Gastroesophageal sphincter (tissue), 4 donors: ENCODE measurements around the gene CD36. TPM values are rescaled to one million over a fixed set of nuclear protein-coding genes. Genes with fewer than 3 reads are reported as not detected.

ENCODE experiments used
- ATAC-seq: fragments of 150-250 bp; one replicate; pipeline ENCODE4 v1.9.1; 2016; ENCODE audit warnings: mild to moderate bottlenecking, moderate library complexity
- H3K27ac ChIP-seq, 4 donors: fragments of 200-600 bp; sonication (generic) in 3 of 4; 1 replicate in 3 of 4; 2 replicates in 1 of 4; pipeline ENCODE4 v1.5.1; 2016 to 2019
- H3K27me3 ChIP-seq: fragments of 200-600 bp; sonication (generic); one replicate; pipeline ENCODE4 v1.5.1; 2019
- H3K36me3 ChIP-seq, 2 donors: fragments of 200-600 bp; sonication (generic); one replicate each; pipeline ENCODE4 v1.5.1; 2019; ENCODE audit warnings: control low read depth in 1 of 2
- H3K4me1 ChIP-seq, 3 donors: fragments of 200-600 bp; sonication (generic); 1 replicate in 2 of 3; 2 replicates in 1 of 3; pipeline ENCODE4 v1.5.1; 2016 to 2019; ENCODE audit warnings: control low read depth in 2 of 3
- H3K4me3 ChIP-seq, 2 donors: fragments of 200-600 bp; sonication (generic); one replicate each; pipeline ENCODE4 v1.5.1; 2019; ENCODE audit warnings: mild to moderate bottlenecking in 1 of 2, moderate library complexity in 1 of 2
- H3K9me3 ChIP-seq, 3 donors: fragments of 200-600 bp; sonication (generic); one replicate each; pipeline ENCODE4 v1.5.1; 2017 to 2019; ENCODE audit warnings: control low read depth in 2 of 3
- EP300 ChIP-seq: sonication (generic); formaldehyde crosslinking; IDR thresholded peaks from one replicate; pipeline ENCODE4 v1.6.1; 2017; ENCODE audit warnings: antibody characterized with exemption, mild to moderate bottlenecking
- POLR2A ChIP-seq, 2 donors: fragments of 450-650 bp; IDR thresholded peaks; one replicate each; pipeline ENCODE4 v1.6.1; 2017; ENCODE audit warnings: antibody characterized with exemption in 2 of 2, mild to moderate bottlenecking in 2 of 2, moderate library complexity in 1 of 2
- POLR2AphosphoS5 ChIP-seq: sonication (generic); formaldehyde crosslinking; IDR thresholded peaks from one replicate; pipeline ENCODE4 v1.6.1; 2017; ENCODE audit warnings: antibody characterized with exemption
- WGBS, 2 donors: methylation state at CpG; one replicate each; pipeline ENCODE4 v1.1.5; 2018; ENCODE audit warnings: low coverage in 1 of 2; 5-methylcytosine and 5-hydroxymethylcytosine counted together
- total RNA-seq, 4 donors: library from RNA; depleted of rRNA; stranded (reverse); fragments of >200 nt; gene quantifications; one replicate each; pipeline ENCODE4 v1.1.0, GENCODE V29; 2016
- TF ChIP-seq, protein P1 (sequence below), 4 experiments: fragments of 200-600 bp in 2 of 4; fragments of 450-650 bp in 2 of 4; sonication (generic) in 1 of 4; IDR thresholded peaks; one replicate each; pipeline ENCODE4 v1.5.1; 2017 to 2019; ENCODE audit warnings: antibody characterized with exemption in 4 of 4, mild to moderate bottlenecking in 2 of 4, moderate library complexity in 2 of 4

The CD36 gene
- total RNA-seq, 4 donors from 2014 or later, result 52.9 to 284 (median 81.2) TPM

DNA sequence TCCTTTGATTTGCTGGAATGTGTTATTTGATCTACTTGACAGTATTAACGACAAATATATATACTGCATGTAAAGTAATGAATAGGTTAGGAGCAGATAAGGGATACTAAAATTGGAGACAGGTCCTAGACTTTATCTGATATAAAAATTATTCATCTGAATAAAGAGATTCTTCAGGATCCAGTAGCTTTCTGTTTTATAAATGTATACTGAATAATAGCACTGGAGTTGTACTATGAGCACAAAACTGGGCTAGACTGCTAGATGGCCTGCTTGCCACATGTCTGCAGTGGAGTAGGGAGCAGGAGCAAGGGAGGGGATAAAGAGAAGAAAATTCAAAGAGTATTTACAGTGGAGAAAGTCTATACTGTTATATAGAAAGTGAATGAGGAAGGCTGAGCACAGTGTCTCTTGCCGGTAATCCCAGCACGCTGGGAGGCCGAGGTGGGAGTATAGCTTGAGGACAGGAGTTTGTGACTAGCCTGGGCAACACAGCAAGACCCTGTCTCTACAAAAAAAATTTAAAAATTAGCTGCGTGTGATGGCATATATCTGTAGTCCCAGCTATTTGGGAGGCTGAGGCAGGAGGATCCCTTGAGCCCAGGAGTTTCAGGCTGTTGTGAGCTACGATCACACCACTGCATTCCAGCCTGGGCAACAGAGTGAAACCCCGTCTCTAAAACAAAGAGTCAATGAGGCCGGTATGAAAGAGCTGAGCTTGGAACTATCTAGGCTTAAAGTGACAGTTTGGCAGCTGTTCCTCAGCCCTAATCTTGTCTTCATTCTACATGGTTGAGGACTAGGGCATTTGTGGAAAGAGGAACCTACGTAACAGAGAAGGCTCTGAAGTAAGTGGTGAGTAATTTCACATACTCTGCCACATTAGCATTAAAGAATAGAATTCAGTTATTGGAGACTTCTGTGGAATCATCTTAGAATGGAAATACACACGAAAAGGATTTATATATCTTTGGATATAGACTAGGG lies 41.8 kb downstream of the CD36 start:
- WGBS, 2 donors, result 59 to 73% methylated on average over 7 to 8 of the region's 10 CpGs
- ATAC-seq, result no peak
- TF ChIP-seq EP300, result no peak
- no peak for TF ChIP-seq POLR2AphosphoS5
- no peak for TF ChIP-seq POLR2A (IDR thresholded peaks at IDR 0.05)
- TF ChIP-seq, protein P1, sequence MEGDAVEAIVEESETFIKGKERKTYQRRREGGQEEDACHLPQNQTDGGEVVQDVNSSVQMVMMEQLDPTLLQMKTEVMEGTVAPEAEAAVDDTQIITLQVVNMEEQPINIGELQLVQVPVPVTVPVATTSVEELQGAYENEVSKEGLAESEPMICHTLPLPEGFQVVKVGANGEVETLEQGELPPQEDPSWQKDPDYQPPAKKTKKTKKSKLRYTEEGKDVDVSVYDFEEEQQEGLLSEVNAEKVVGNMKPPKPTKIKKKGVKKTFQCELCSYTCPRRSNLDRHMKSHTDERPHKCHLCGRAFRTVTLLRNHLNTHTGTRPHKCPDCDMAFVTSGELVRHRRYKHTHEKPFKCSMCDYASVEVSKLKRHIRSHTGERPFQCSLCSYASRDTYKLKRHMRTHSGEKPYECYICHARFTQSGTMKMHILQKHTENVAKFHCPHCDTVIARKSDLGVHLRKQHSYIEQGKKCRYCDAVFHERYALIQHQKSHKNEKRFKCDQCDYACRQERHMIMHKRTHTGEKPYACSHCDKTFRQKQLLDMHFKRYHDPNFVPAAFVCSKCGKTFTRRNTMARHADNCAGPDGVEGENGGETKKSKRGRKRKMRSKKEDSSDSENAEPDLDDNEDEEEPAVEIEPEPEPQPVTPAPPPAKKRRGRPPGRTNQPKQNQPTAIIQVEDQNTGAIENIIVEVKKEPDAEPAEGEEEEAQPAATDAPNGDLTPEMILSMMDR (IDR thresholded peaks at IDR 0.05), result no peak

GRCh38 chr7:80681272-80681885 lies 42.9 kb downstream of the CD36 start:
- no peak overlapping the region for H3K27ac ChIP-seq
- ATAC-seq, result no peak
- no peak overlapping the region for H3K4me3 ChIP-seq
- peaks cover 0 to 5% (median 0%) of the 10 kb centered on the region in 3 donors for H3K9me3 ChIP-seq
- TF ChIP-seq, protein P1 (IDR thresholded peaks at IDR 0.05), result peak in 1 of 4 experiments; percentile 18
- no peak for TF ChIP-seq POLR2AphosphoS5
- H3K4me1 ChIP-seq, result no peaks in the 10 kb centered on the region
- H3K36me3 ChIP-seq, result no peaks in the 10 kb centered on the region
- H3K27me3 ChIP-seq, result no peaks in the 10 kb centered on the region

More for the DNA sequence above, 41.8 kb downstream of the CD36 start:
- no peak overlapping the region for H3K27ac ChIP-seq
- no peak overlapping the region for H3K4me3 ChIP-seq
- H3K27me3 ChIP-seq, result no peaks in the 10 kb centered on the region
- peaks cover 0 to 5% (median 0%) of the 10 kb centered on the region in 3 donors for H3K9me3 ChIP-seq
- H3K4me1 ChIP-seq, result no peaks in the 10 kb centered on the region
- H3K36me3 ChIP-seq, result no peaks in the 10 kb centered on the region

DNA sequence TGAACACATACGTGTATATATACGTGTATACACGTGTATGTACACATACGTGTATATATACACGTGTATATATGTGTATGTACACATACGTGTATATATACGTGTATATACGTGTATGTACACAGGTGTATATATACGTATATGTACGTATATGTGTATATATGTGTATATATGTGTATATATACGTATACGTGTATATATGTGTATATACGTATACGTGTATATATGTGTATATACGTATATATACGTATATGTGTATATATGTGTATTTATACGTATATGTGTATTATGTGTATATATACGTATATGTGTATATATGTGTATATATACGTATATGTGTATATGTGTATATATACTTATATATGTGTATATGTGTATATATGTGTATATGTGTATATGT lies 44.3 kb downstream of the CD36 start:
- Histone ChIP-seq H3K4me3 (no peak overlapping the region), H3K27ac (no peak overlapping the region), H3K4me1 (no peaks in the 10 kb centered on the region), H3K36me3 (no peaks in the 10 kb centered on the region), H3K27me3 (no peaks in the 10 kb centered on the region), H3K9me3 (peaks cover 0 to 5% (median 0%) of the 10 kb centered on the region in 3 donors)
- WGBS, 2 donors, result 82 to 88% methylated on average over 19 of the region's 19 CpGs
- TF ChIP-seq, protein P1 (IDR thresholded peaks at IDR 0.05), result no peak
- no peak for TF ChIP-seq POLR2AphosphoS5
- no peak for TF ChIP-seq POLR2A (IDR thresholded peaks at IDR 0.05)
- TF ChIP-seq EP300, result no peak
- no peak for ATAC-seq

- no peak overlapping the region for H3K4me3 ChIP-seq
- TF ChIP-seq, protein P1 (IDR thresholded peaks at IDR 0.05), result no peak
- TF ChIP-seq EP300, result no peak
- TF ChIP-seq POLR2A (IDR thresholded peaks at IDR 0.05), result no peak
- no peak for TF ChIP-seq POLR2AphosphoS5
- no peak for ATAC-seq
- no peaks in the 10 kb centered on the region for H3K36me3 ChIP-seq
- H3K27me3 ChIP-seq, result no peaks in the 10 kb centered on the region
- H3K4me1 ChIP-seq, result no peaks in the 10 kb centered on the region
- H3K27ac ChIP-seq, result no peak overlapping the region
- H3K9me3 ChIP-seq, result peaks cover 0 to 5% (median 0%) of the 10 kb centered on the region in 3 donors
- 94 to 95% methylated on average over 2 of the region's 2 CpGs for WGBS, 2 donors
Measured at GRCh38 chr7:80686576-80686975, 48.1 kb downstream of the CD36 start.
